HG02623 (cell line): ENCODE data around the gene RABGGTB.
"Not testable (repeated sequence)": the region's sequence is repeated elsewhere in the genome, so short reads cannot be mapped to it uniquely, and the experiment has no call there.

Experiments used
- ATAC-seq: cut with Tn5 transposase; IDR thresholded peaks from one replicate; pipeline ENCODE4 v1.9.1; 2021; ENCODE audit warnings: moderate library complexity; ENCODE audit not compliant: unreplicated experiment

The RABGGTB gene

GRCh38 chr1:75795703-75796193 is 9.7 kb downstream of the RABGGTB start:
- no peak for ATAC-seq

GRCh38 chr1:75796376-75797272 is 10.6 kb downstream of the RABGGTB start, which contains the start of gene MSH4:
TSS of gene MSH4 (plus strand) at chr1:75796882. CDS start at chr1:75796986, 104 bp downstream.
- ATAC-seq, result no peak

GRCh38 chr1:75797273-75797588 is 11.2 kb downstream of the RABGGTB start:
- ATAC-seq, result no peak

- no peak for ATAC-seq
Observed at GRCh38 chr1:75797606-75798216, 11.7 kb downstream of the RABGGTB start.

GRCh38 chr1:75801480-75801879 is 15.4 kb downstream of the RABGGTB start:
- ATAC-seq, result not testable (repeated sequence)

GRCh38 chr1:75808921-75809320 is 22.9 kb downstream of the RABGGTB start:
- ATAC-seq, result no peak

- ATAC-seq, result not testable (repeated sequence)
Observed at GRCh38 chr1:75810113-75810512, 24.1 kb downstream of the RABGGTB start.

GRCh38 chr1:75811211-75811981 is 25.3 kb downstream of the RABGGTB start:
- no peak for ATAC-seq

- no peak for ATAC-seq
Observed at GRCh38 chr1:75812065-75812464, 26.0 kb downstream of the RABGGTB start.

- not testable (repeated sequence) for ATAC-seq
Observed at GRCh38 chr1:75823596-75823995, 37.5 kb downstream of the RABGGTB start.

- ATAC-seq, result no peak
Observed at GRCh38 chr1:75836528-75837100, 50.6 kb downstream of the RABGGTB start.

- ATAC-seq, result no peak
Observed at GRCh38 chr1:75838079-75838478, 52.0 kb downstream of the RABGGTB start.

- ATAC-seq, result no peak
Observed at GRCh38 chr1:75841421-75841820, 55.4 kb downstream of the RABGGTB start.
